Fibroblast of upper back skin (primary cell): ENCODE results near the gene NTNG1.
"Not testable (repeated sequence)": the region's sequence is repeated elsewhere in the genome, so short reads cannot be mapped to it uniquely, and the experiment has no call there.

Experiments
- DNase-seq: peaks from one replicate; pipeline ENCODE4 v3.0.0-alpha.2; 2013

NTNG1 gene

GRCh38 chr1:107145637-107146036, 4.8 kb downstream of the NTNG1 start:
- no peak for DNase-seq

GRCh38 chr1:107147843-107148242, 7.0 kb downstream of the NTNG1 start:
- peak; percentile 37 for DNase-seq

GRCh38 chr1:107149946-107150345, 9.1 kb downstream of the NTNG1 start:
- DNase-seq, result no peak

- DNase-seq, result no peak
Observed at GRCh38 chr1:107151295-107151694, 10.5 kb downstream of the NTNG1 start.

GRCh38 chr1:107152395-107152794, 11.6 kb downstream of the NTNG1 start:
- no peak for DNase-seq

GRCh38 chr1:107153014-107153413, 12.2 kb downstream of the NTNG1 start:
- peak; percentile 52 for DNase-seq

GRCh38 chr1:107158496-107158895, 17.7 kb downstream of the NTNG1 start:
- DNase-seq, result no peak

- DNase-seq, result no peak
Observed at GRCh38 chr1:107158991-107159390, 18.2 kb downstream of the NTNG1 start.

- DNase-seq, result no peak
Observed at GRCh38 chr1:107162745-107163144, 21.9 kb downstream of the NTNG1 start.

- DNase-seq, result not testable (repeated sequence)
Observed at GRCh38 chr1:107164901-107165300, 24.1 kb downstream of the NTNG1 start.

- peak; percentile 36 for DNase-seq
Observed at GRCh38 chr1:107169615-107170014, 28.8 kb downstream of the NTNG1 start.

- DNase-seq, result no peak
Observed at GRCh38 chr1:107171333-107171732, 30.5 kb downstream of the NTNG1 start.

- DNase-seq, result peak; percentile 39
Observed at GRCh38 chr1:107172450-107173170, 31.8 kb downstream of the NTNG1 start.

- no peak for DNase-seq
Observed at GRCh38 chr1:107175102-107175909, 34.5 kb downstream of the NTNG1 start.

- no peak for DNase-seq
Observed at GRCh38 chr1:107181253-107181969, 40.6 kb downstream of the NTNG1 start.

GRCh38 chr1:107183011-107183410, 42.2 kb downstream of the NTNG1 start:
- DNase-seq, result peak; percentile 42

GRCh38 chr1:107184888-107185287, 44.0 kb downstream of the NTNG1 start:
- no peak for DNase-seq

- DNase-seq, result no peak
Observed at GRCh38 chr1:107187399-107187798, 46.6 kb downstream of the NTNG1 start.

GRCh38 chr1:107188160-107188559, 47.3 kb downstream of the NTNG1 start:
- DNase-seq, result no peak

GRCh38 chr1:107194380-107194779, 53.5 kb downstream of the NTNG1 start:
- no peak for DNase-seq

GRCh38 chr1:107195476-107195875, 54.6 kb downstream of the NTNG1 start:
- DNase-seq, result no peak

- no peak for DNase-seq
Observed at GRCh38 chr1:107196973-107197562, 56.2 kb downstream of the NTNG1 start.

GRCh38 chr1:107198561-107198960, 57.7 kb downstream of the NTNG1 start:
- DNase-seq, result no peak
